Left forelimb (tissue), 1 donor: ENCODE measurements around the gene FUBP3.
"Not testable (repeated sequence)": the region's sequence is repeated elsewhere in the genome, so short reads cannot be mapped to it uniquely, and the experiment has no call there.

Experiments used
- DNase-seq: peaks from one replicate; pipeline ENCODE4 v3.0.0-alpha.2; 2018; ENCODE audit warnings: low spot score

Gene FUBP3

GRCh38 chr9:130556396-130557076, 22.8 kb upstream of the FUBP3 start:
- DNase-seq, result no peak

GRCh38 chr9:130557077-130557468, 22.3 kb upstream of the FUBP3 start:
- no peak for DNase-seq

DNA sequence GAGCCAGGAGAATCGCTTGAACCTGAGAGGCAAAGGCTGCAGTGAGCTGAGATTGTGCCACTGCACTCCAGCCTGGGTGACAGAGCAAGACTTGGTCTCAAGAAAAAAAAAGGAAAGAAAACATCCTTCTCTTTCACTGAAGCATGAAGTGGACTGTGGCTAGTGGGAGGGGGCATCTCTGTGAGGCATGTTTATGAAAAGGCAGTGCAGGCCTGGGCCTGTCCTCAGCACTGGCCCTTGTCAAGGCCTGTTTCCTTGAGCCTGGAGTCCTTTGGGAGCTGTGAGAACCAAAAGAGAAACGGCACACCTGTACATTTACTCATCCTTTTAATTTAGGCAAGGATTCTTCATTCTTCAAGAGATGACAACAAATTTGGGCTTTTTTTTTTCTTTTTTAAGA, 18.3 kb upstream of the FUBP3 start:
- DNase-seq, result no peak

- DNase-seq, result not testable (repeated sequence)
Measured at GRCh38 chr9:130562525-130562924, 16.9 kb upstream of the FUBP3 start.

GRCh38 chr9:130563797-130564196, 15.6 kb upstream of the FUBP3 start:
- DNase-seq, result no peak

- no peak for DNase-seq
Measured at GRCh38 chr9:130565792-130566191, 13.6 kb upstream of the FUBP3 start.

GRCh38 chr9:130570208-130570607, 9.2 kb upstream of the FUBP3 start:
- no peak for DNase-seq

GRCh38 chr9:130575514-130575913, 3.9 kb upstream of the FUBP3 start:
- no peak for DNase-seq

DNA sequence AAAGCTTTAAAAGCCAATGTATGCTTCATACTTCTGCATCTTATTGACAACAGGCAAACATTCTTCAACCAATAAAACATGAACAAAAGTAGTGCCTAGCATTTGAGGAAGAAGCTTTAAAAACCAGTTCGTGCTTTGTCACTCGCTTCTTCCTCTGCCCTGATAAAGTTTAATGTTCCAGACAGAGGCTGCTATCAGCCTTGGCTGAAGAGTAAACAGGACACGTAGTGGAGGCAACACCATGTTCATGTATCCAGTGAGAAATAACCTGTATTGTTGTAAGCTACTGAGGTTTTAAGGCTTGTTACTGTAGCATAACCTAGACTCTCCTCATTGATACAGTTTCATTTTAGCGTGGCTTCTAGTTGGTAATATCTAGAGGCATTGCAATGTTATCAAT, 3.2 kb upstream of the FUBP3 start:
- no peak for DNase-seq

DNA sequence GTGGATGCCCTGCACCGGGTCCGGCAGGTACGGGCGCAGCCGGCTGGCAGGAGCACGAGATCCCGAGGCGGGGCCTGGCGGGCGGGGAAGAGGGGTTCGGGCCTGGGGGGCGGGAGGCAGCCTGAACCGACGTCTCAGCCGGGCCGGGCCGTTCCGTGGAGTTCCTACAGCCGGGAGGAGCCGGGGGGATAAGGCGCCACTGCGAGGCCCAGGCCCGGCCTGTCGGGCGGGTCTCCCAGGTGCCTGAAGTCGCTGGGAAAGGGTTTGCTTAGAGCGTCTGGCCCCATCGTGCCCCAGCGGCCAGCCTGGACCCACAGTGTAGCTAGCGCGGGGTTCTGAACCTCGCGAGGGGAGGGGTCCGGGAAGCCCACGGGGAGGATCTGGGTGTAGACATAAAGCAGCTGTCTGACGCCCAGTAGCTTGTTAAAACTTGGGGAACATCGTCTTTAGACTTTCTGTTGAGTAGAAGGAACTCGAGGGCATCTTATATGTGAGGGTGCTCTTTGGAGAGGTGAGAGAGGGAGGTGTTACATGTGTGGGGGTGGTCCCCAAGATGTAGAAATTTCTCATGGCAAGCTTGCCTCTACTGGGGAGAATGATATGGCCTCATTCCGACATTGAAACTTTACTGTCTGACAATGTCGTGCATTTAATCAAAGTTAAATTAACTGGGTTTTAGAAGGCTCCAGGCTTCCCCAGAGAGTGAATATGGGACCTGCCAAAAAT, 524 bp downstream of the FUBP3 start:
- DNase-seq, result peak; percentile 67

DNA sequence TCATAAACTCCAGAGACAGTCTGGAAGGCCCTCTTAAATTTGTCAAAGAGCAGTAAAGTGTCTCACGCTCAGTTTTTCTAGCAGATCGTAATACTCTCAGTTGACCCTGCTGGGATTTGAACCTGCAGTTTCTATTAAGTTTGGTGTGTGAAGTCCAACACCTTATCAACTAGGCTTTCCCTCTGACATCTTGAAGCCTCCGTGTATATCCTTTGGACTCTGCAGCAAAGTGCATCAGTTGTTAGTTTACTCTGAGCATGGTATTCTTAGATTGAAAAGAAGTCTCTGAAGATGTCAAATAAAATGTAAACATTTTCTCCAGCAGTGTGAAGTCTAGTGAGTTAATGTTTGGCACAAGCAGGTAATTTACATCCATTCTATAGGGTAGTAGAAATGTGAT, 2.4 kb downstream of the FUBP3 start:
- DNase-seq, result no peak

- DNase-seq, result no peak
Measured at GRCh38 chr9:130583271-130583670, 3.9 kb downstream of the FUBP3 start.

GRCh38 chr9:130587921-130588320, 8.5 kb downstream of the FUBP3 start:
- no peak for DNase-seq

DNA sequence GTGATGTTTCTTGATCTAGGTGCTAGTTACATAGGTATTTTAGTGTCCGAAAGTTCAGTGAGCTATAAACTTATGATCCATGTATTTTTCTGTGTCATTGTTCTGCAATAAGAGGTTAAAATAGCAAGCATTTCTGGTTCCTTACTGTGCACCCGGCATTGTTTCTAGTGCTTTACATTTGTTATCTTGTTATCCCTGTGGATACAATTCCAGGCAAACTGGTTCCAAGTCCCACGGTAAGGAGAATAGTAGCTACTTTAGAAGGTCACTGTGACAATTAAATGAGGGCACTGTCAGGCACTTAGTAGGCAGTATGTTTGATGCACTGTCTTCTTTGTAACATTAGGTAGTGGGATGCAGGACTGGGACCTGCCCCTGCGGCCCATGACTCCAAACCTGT, 9.0 kb downstream of the FUBP3 start:
- no peak for DNase-seq

DNA sequence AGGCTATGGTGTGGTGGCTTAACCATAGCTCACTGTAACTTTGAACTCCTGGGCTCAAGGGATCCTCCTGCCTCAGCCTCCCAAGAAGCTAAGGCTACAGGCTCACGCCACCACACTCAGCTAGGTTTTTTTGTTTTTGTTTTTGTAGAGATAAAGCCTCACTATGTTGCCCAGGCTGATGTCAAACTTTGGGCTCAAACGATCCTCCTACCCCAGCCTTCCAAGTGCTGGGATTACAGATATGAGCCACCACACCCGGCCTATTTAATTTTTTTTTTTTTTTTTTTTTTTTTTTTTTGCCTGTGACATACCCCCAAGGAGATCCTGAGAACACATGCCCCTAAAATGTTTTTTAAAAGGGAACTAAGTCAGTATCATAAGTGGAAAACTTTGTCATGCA, 10.4 kb downstream of the FUBP3 start:
- DNase-seq, result no peak

DNA sequence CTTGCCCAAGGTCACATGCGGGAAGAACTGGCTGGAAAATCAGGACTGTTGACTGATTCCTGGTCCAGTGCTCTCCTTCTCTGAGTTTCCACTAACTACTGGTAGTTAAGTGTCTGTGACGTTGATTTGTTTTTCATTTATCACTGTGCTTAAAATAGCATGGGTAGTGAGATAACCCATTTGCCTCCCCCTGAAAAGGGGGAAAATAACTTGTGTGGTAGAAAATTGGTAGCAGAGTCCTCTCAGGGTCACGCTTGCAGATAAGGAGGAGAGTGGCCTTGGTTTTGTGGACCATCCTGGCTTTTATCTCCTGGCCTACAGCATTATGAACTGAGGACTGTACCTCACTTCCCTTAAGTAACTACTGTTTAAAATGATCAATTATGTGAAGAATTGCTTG, 10.9 kb downstream of the FUBP3 start:
- DNase-seq, result no peak

DNA sequence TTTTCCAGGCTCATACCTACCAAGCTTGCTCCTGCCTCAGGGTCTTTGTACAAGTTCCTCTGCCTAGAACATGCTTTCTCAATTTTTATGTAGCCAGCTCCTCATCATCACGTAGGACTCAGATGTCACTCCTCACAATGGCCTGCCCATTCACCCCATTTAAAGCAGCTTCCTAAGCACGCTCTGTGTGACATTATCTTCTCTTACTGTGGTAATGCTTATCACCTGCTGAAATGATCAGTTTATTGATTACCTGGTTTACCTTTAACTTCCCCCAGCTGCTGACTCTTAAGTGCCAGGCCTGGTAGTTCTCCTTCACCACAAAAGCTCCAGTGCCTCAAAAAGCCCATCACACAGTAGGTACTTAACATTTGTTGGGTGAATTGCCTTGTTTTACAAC, 13.6 kb downstream of the FUBP3 start:
- no peak for DNase-seq

DNA sequence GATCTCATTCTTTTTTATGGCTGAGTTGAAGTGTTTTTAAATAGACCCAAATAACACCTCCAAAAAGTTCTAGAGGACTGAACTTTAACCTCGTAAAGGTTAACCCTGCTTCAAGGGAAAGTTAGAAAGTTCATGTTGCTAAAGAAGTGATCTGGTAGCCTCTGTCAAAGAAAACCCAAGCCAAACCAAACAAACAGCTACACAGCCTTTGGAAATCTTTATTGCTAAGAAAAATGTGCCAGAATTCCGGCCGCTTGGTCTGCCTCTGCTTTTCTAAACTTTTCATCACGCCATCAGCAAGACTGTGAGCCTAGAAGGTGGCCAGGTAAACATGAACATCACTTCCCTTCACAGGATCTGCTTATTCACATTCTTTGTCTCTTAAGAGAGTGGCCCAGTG, 17.9 kb downstream of the FUBP3 start:
- no peak for DNase-seq

DNA sequence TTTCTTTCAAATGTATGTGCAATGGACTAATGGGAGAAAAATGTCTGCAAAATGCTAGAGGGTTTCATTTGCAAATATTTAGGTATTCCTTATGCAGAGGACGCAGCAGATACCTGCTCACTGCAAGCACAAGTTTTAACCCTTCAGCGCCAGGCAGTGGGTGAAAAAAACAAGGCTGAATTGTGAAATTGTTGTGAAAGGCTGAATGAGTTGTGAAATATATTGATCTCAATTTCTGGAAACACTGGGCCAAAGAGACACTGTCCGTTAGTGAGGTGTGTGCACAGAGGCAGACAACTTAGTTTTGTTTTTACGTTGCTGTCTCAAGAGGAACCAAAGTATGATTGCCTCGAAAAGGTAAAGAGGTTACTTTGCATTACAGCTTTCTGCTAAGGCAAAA, 18.8 kb downstream of the FUBP3 start:
- no peak for DNase-seq

GRCh38 chr9:130599625-130600024, 20.2 kb downstream of the FUBP3 start:
- DNase-seq, result no peak

DNA sequence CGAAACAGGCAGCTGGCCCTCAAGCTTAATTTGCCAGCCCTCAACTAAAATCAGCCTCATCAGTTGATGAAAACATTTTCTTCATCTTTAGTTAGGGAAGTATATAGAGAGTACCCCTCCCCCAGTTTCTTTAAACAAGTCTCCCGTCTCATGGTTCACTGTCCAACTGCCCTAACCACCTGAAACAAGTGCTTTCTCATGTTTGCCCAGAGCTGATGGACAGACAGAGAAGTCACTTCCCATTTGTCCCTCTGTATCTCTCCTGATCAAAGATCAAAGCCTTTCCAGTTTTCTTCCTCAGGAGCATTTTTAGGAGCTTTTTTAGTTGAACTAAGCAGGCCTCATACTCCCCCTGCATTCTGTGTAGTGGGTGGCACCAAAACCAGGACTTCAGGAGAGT, 21.7 kb downstream of the FUBP3 start:
- no peak for DNase-seq

GRCh38 chr9:130604295-130604694, 24.9 kb downstream of the FUBP3 start:
- DNase-seq, result no peak

- DNase-seq, result no peak
Measured at GRCh38 chr9:130606887-130607600, 27.7 kb downstream of the FUBP3 start.
